K562 (cell line): ENCODE measurements around the gene FASN. TPM values are rescaled to one million over a fixed set of nuclear protein-coding genes. Genes with fewer than 3 reads are reported as not detected.
A peak's percentile ranks its signal among the peaks of the same experiment; 100 is the strongest.

Experiments
- ATAC-seq: fragments of 200-7000 bp; cut with Tn5 transposase; 3 replicates; pipeline ENCODE4 v1.9.1; 2020; ENCODE audit warnings: moderate library complexity
- BruUV-seq: library from RNA; stranded (reverse); fragments of 400-500 nt; replicated peaks from 2 replicates; lab custom pipeline; 2021; lab: Mats Ljungman, UMichigan
- CTCF ChIA-PET: fragments of 300-600 bp; formaldehyde crosslinking; extraction: SDS; loops from one replicate; lab custom pipeline; 2021; ENCODE audit warnings: low intra/inter-chr PET ratio; lab: Yijun Ruan, JAX
- POLR2A ChIA-PET: fragments of 300-600, 350-650 bp; sonication (Branson Sonifier 250); formaldehyde crosslinking; extraction: SDS; loops from one replicate; lab custom pipeline; 2021; ENCODE audit warnings: antibody characterized with exemption, inconsistent platforms; lab: Yijun Ruan, JAX
- DNase-seq, 4 experiments: peaks; one replicate each; pipeline versions ENCODE4 v3.0.0 to v3.0.0-alpha.2; 2011 to 2018; ENCODE audit warnings: low spot score in 3 of 4, mixed read lengths in 3 of 4; ENCODE audit errors: extremely low read depth in 1 of 4
- FAIRE-seq: peaks from 2 replicates; lab custom pipeline; 2011; peaks lifted over from hg19 to GRCh38; lab: Jason Lieb, UNC
- H2AFZ ChIP-seq: 2 replicates; pipeline ENCODE4 v1.6.0; 2011; ENCODE audit warnings: low read depth, low read length, control low read depth, inconsistent platforms
- H3K27ac ChIP-seq: fragments of 200-600 bp; 3 replicates; pipeline ENCODE4 v1.8.0; 2011; ENCODE audit warnings: low read depth, mild to moderate bottlenecking, control low read depth, inconsistent platforms, low read length, moderate library complexity, mixed read lengths; ENCODE audit errors: extremely low read depth
- H3K27me3 ChIP-seq, 2 experiments: fragments of 300-600 bp in 1 of 2; 2 replicates in 1 of 2; 3 replicates in 1 of 2; pipeline versions ENCODE4 v1.6.0 to v1.8.0; 2011; ENCODE audit warnings: inconsistent platforms in 2 of 2, low read length in 2 of 2, mild to moderate bottlenecking in 1 of 2, mixed read lengths in 1 of 2, moderate library complexity in 1 of 2; ENCODE audit not compliant: control insufficient read depth in 2 of 2, insufficient read depth in 2 of 2
- H3K36me3 ChIP-seq: fragments of 300-600 bp; 3 replicates; pipeline ENCODE4 v1.8.0; 2011; ENCODE audit warnings: mild to moderate bottlenecking, low read length, inconsistent platforms; ENCODE audit not compliant: control insufficient read depth, insufficient read depth
- H3K4me1 ChIP-seq, 2 experiments: fragments of 200-600 bp in 1 of 2; replicated peaks in 1 of 2; 2 replicates in 1 of 2; 3 replicates in 1 of 2; pipeline versions ENCODE4 v1.5.1 to v1.8.0; 2011; ENCODE audit warnings: inconsistent platforms in 2 of 2, low read length in 2 of 2, mild to moderate bottlenecking in 1 of 2, mixed read lengths in 1 of 2, moderate library complexity in 1 of 2; ENCODE audit not compliant: control insufficient read depth in 2 of 2, insufficient read depth in 2 of 2
- H3K4me2 ChIP-seq: 2 replicates; pipeline ENCODE4 v1.6.1; 2011; ENCODE audit warnings: low read length, control low read depth, inconsistent platforms, mixed read lengths; ENCODE audit not compliant: insufficient read depth
- H3K4me3 ChIP-seq: fragments of 200-600 bp; sonication (generic), shearing (Covaris generic); 2 replicates; pipeline ENCODE4 v1.5.1; 2016; ENCODE audit warnings: control low read depth, inconsistent platforms
- H3K79me2 ChIP-seq: fragments of 200-600 bp; 3 replicates; pipeline ENCODE4 v1.8.0; 2011; ENCODE audit warnings: low read length, inconsistent platforms; ENCODE audit not compliant: control insufficient read depth, insufficient read depth
- H3K9ac ChIP-seq, 2 experiments: 2 replicates each; pipeline versions ENCODE4 v1.6.0 to v1.6.1; 2011; ENCODE audit warnings: low read depth in 2 of 2, low read length in 2 of 2, control low read depth in 1 of 2, inconsistent platforms in 1 of 2, mild to moderate bottlenecking in 1 of 2, mixed read lengths in 1 of 2; ENCODE audit not compliant: insufficient read depth in 1 of 2
- H3K9me1 ChIP-seq: one replicate; pipeline ENCODE4 v1.6.0; 2011; ENCODE audit warnings: inconsistent platforms, mild to moderate bottlenecking, low read length, moderate library complexity; ENCODE audit not compliant: control insufficient read depth, insufficient read depth
- H3K9me3 ChIP-seq: replicated peaks from 2 replicates; pipeline ENCODE4 v1.5.1; 2011; ENCODE audit warnings: low read depth, low read length, inconsistent platforms; ENCODE audit not compliant: control insufficient read depth, insufficient read depth
- H4K20me1 ChIP-seq: replicated peaks from 2 replicates; pipeline ENCODE4 v1.6.1; 2011; ENCODE audit warnings: low read length, inconsistent platforms, mixed read lengths; ENCODE audit not compliant: control insufficient read depth, insufficient read depth
- FOXK1 ChIP-seq: sonication (generic); formaldehyde crosslinking; IDR thresholded peaks from 2 replicates; pipeline ENCODE4 v1.8.0; 2022; ENCODE audit warnings: missing genetic modification reagents, mild to moderate bottlenecking, borderline replicate concordance
- GABPB2 ChIP-seq: fragments of 250-450 bp; sonication (Bioruptor Pico); conservative IDR thresholded peaks from 2 replicates; pipeline ENCODE4 v1.5.1; 2021; ENCODE audit warnings: mild to moderate bottlenecking
- HMG20B ChIP-seq: fragments of 250-450 bp; sonication (Bioruptor Pico); IDR thresholded peaks from 2 replicates; pipeline ENCODE4 v1.5.0; 2021; ENCODE audit warnings: mild to moderate bottlenecking
- HNRNPUL1 ChIP-seq: fragments of 200-400 bp; formaldehyde crosslinking; IDR thresholded peaks from 2 replicates; pipeline ENCODE4 v1.6.1; 2017; ENCODE audit warnings: low read length
- POLR2G ChIP-seq: fragments of 200-400 bp; formaldehyde crosslinking; IDR thresholded peaks from 2 replicates; pipeline ENCODE4 v1.6.1; 2017; ENCODE audit warnings: low read depth, mild to moderate bottlenecking, antibody characterized with exemption, low read length, moderate library complexity
- RBM14 ChIP-seq: fragments of 200-400 bp; formaldehyde crosslinking; IDR thresholded peaks from 2 replicates; pipeline ENCODE4 v1.6.1; 2018; ENCODE audit warnings: low read depth, mild to moderate bottlenecking, low read length, moderate library complexity, borderline replicate concordance; ENCODE audit not compliant: insufficient read depth
- SP2 ChIP-seq: IDR thresholded peaks from 2 replicates; pipeline ENCODE4 v1.6.1; 2011; ENCODE audit warnings: mild to moderate bottlenecking, low read depth, low read length, moderate library complexity; ENCODE audit not compliant: poor library complexity, severe bottlenecking; ENCODE audit errors: extremely low read depth
- SREBF2 ChIP-seq: sonication (generic); formaldehyde crosslinking; IDR thresholded peaks from 2 replicates; pipeline ENCODE4 v1.4.0; 2020; ENCODE audit warnings: mild to moderate bottlenecking, missing genetic modification reagents
- TCF7 ChIP-seq: sonication (generic); IDR thresholded peaks from 2 replicates; pipeline ENCODE4 v1.6.1; 2016; ENCODE audit warnings: antibody characterized with exemption, borderline replicate concordance
- WGBS: fragments of 100-300 bp; shearing (Covaris generic); methylation state at CpG from one replicate; pipeline ENCODE4 v1.1.6; 2016; ENCODE audit warnings: low coverage, mixed read lengths; ENCODE audit not compliant: insufficient coverage; ENCODE audit errors: missing lambda C conversion rate; 5-methylcytosine and 5-hydroxymethylcytosine counted together
- in situ Hi-C: fragments of 300-500 bp; cut with MboI; formaldehyde crosslinking; loops from 4 replicates; pipeline ENCODE4 v1.15.0; 2018; ENCODE audit warnings: inconsistent platforms, mixed read lengths
- intact Hi-C: fragments of 100-400 bp; cut with micrococcal nuclease; formaldehyde crosslinking; loops from 2 replicates; pipeline ENCODE4 v1.14.2; 2022
- polyA plus RNA-seq, 8 experiments: library from polyadenylated mRNA; depleted of rRNA in 4 of 8; stranded (reverse) in 5 of 8; unstranded in 3 of 8; fragments of >200 nt; fragmentation: Nextera tagmentation in 2 of 8; fragmentation: Illumina TruSeq in 1 of 8; extraction: Ambion mirVana in 2 of 8; extraction: Trizol in 1 of 8; gene quantifications; 2 replicates each; pipeline versions ENCODE4 v1.2.1 to v1.2.3, GENCODE V29; 2011 to 2014; ENCODE audit warnings: inconsistent platforms in 1 of 8, missing spikeins in 1 of 8
- total RNA-seq, 7 experiments: library from RNA; depleted of rRNA in 6 of 7; stranded (reverse); fragments of >200 nt in 6 of 7; fragmentation: Illumina TruSeq in 2 of 7; extraction: Trizol in 2 of 7; gene quantifications; 2 replicates each; pipeline versions ENCODE4 v1.2.1 to v1.2.3, GENCODE V29; 2011 to 2021; ENCODE audit warnings: low replicate concordance in 1 of 7
- TF ChIP-seq, protein P1 (sequence below): fragments of 200-600 bp; sonication (generic); IDR thresholded peaks from one replicate; pipeline ENCODE4 v1.6.1; 2012; ENCODE audit warnings: mild to moderate bottlenecking, low read depth, low read length, inconsistent platforms

The FASN gene
- total and polyA plus RNA-seq, 9 of the 15 experiments (the other 6 are each of a cell fraction or from before 2014, with no cell fraction given): 0.15 to 663 (median 49.9) TPM

GRCh38 chr17:82029391-82029790 lies 68.6 kb downstream of the FASN start:
- DNase-seq (no peak), ATAC-seq (no peak), FAIRE-seq (no peak)
- ChIA-PET CTCF (interaction anchor here (2.4 kb wide), 1 partner anchor 124 kb away, joined by 27 read pairs; no protein-coding TSS in a partner anchor), POLR2A (interaction anchor here (0.6 to 2.0 kb wide), 2 partner anchors 8 to 113 kb away, joined by 3 to 6 read pairs; partner anchors contain the start of gene DCXR)
- H3K36me3 ChIP-seq: peaks cover 16% of the 10 kb centered on the region; the same call in 1 of the 3 replicates
- peaks cover 8 to 89% of the 10 kb centered on the region in 2 experiments for H3K4me1 ChIP-seq
- no peaks in the 10 kb centered on the region for H3K9me3 ChIP-seq
- WGBS: 90% methylated on average over 16 of the region's 16 CpGs
- no peak overlapping the region for H3K4me2 ChIP-seq
- no peak overlapping the region for H3K27ac ChIP-seq
- in situ Hi-C loops (no loop called here), intact Hi-C loops (no loop called here)
- H3K79me2 ChIP-seq: peaks cover 19% of the 10 kb centered on the region
- H3K9me1 ChIP-seq: no peaks in the 10 kb centered on the region
- H4K20me1 ChIP-seq: no peaks in the 10 kb centered on the region
- no peaks in the 10 kb centered on the region for H3K27me3 ChIP-seq
- peak overlapping the region in 1 of 2 experiments; percentile 55; a peak in 2 of 4 replicates for H3K9ac ChIP-seq
- H2AFZ ChIP-seq: no peak overlapping the region
- H3K4me3 ChIP-seq: no peak overlapping the region
- BruUV-seq: no TSS peak
- TF ChIP-seq POLR2G (0 out of 2 replicates have a peak, but pooled peaks have one; percentile 25), GABPB2 (no peak), FOXK1 (CRISPR knock-in tag) (no peak), SREBF2 (CRISPR knock-in tag) (no peak), RBM14 (0 out of 2 replicates have a peak, but pooled peaks have one; percentile 49), HNRNPUL1 (no peak), HMG20B (CRISPR knock-in tag) (no peak), SP2 (no peak), TCF7 (no peak)
- TF ChIP-seq, protein P1, sequence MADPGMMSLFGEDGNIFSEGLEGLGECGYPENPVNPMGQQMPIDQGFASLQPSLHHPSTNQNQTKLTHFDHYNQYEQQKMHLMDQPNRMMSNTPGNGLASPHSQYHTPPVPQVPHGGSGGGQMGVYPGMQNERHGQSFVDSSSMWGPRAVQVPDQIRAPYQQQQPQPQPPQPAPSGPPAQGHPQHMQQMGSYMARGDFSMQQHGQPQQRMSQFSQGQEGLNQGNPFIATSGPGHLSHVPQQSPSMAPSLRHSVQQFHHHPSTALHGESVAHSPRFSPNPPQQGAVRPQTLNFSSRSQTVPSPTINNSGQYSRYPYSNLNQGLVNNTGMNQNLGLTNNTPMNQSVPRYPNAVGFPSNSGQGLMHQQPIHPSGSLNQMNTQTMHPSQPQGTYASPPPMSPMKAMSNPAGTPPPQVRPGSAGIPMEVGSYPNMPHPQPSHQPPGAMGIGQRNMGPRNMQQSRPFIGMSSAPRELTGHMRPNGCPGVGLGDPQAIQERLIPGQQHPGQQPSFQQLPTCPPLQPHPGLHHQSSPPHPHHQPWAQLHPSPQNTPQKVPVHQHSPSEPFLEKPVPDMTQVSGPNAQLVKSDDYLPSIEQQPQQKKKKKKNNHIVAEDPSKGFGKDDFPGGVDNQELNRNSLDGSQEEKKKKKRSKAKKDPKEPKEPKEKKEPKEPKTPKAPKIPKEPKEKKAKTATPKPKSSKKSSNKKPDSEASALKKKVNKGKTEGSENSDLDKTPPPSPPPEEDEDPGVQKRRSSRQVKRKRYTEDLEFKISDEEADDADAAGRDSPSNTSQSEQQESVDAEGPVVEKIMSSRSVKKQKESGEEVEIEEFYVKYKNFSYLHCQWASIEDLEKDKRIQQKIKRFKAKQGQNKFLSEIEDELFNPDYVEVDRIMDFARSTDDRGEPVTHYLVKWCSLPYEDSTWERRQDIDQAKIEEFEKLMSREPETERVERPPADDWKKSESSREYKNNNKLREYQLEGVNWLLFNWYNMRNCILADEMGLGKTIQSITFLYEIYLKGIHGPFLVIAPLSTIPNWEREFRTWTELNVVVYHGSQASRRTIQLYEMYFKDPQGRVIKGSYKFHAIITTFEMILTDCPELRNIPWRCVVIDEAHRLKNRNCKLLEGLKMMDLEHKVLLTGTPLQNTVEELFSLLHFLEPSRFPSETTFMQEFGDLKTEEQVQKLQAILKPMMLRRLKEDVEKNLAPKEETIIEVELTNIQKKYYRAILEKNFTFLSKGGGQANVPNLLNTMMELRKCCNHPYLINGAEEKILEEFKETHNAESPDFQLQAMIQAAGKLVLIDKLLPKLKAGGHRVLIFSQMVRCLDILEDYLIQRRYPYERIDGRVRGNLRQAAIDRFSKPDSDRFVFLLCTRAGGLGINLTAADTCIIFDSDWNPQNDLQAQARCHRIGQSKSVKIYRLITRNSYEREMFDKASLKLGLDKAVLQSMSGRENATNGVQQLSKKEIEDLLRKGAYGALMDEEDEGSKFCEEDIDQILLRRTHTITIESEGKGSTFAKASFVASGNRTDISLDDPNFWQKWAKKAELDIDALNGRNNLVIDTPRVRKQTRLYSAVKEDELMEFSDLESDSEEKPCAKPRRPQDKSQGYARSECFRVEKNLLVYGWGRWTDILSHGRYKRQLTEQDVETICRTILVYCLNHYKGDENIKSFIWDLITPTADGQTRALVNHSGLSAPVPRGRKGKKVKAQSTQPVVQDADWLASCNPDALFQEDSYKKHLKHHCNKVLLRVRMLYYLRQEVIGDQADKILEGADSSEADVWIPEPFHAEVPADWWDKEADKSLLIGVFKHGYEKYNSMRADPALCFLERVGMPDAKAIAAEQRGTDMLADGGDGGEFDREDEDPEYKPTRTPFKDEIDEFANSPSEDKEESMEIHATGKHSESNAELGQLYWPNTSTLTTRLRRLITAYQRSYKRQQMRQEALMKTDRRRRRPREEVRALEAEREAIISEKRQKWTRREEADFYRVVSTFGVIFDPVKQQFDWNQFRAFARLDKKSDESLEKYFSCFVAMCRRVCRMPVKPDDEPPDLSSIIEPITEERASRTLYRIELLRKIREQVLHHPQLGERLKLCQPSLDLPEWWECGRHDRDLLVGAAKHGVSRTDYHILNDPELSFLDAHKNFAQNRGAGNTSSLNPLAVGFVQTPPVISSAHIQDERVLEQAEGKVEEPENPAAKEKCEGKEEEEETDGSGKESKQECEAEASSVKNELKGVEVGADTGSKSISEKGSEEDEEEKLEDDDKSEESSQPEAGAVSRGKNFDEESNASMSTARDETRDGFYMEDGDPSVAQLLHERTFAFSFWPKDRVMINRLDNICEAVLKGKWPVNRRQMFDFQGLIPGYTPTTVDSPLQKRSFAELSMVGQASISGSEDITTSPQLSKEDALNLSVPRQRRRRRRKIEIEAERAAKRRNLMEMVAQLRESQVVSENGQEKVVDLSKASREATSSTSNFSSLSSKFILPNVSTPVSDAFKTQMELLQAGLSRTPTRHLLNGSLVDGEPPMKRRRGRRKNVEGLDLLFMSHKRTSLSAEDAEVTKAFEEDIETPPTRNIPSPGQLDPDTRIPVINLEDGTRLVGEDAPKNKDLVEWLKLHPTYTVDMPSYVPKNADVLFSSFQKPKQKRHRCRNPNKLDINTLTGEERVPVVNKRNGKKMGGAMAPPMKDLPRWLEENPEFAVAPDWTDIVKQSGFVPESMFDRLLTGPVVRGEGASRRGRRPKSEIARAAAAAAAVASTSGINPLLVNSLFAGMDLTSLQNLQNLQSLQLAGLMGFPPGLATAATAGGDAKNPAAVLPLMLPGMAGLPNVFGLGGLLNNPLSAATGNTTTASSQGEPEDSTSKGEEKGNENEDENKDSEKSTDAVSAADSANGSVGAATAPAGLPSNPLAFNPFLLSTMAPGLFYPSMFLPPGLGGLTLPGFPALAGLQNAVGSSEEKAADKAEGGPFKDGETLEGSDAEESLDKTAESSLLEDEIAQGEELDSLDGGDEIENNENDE: no peak
